ENCODE measurements around the gene TACR2. TPM values are rescaled to one million over a fixed set of nuclear protein-coding genes. Genes with fewer than 3 reads are reported as not detected.

TACR2 gene
- total and polyA plus RNA-seq, 3 donors from 2014 or later, result 0.74 to 0.91 (median 0.87) TPM

DNA sequence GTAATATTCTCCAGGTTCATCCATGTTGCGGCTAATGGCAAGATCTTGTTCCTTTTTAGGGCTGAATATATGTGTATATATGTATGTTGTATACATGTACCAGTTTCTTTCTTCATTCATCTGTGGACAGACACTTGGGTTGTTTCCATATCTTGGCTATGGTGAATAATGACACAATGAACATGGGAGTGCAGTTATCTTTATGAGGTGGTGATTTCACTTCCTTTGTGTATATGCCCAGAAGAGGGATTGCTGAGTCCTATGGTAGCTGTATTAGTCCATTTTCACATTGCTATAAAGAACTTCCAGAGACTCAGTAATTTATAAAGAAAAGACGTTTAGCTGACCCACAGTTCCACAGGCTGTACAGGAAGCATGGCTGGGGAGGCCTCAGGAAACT lies 17.5 kb upstream of the TACR2 start:
- H3K9me3 ChIP-seq, result no peaks in the 10 kb centered on the region
- TF ChIP-seq CTCF (IDR thresholded peaks at IDR 0.05) (no peak), POLR2A (IDR thresholded peaks at IDR 0.05) (no peak)
- H3K4me1 ChIP-seq, result no peaks in the 10 kb centered on the region
- H3K27me3 ChIP-seq, result no peaks in the 10 kb centered on the region
- intact Hi-C loops (cut with DNase I; ENCODE audit: low total_unique reads), result loop anchor here (10.0 kb wide), 1 partner anchor 211 kb away; no protein-coding TSS in a partner anchor
- DNase-seq, result no peak
- H3K36me3 ChIP-seq (ENCODE audit: low read depth, missing control alignments), result no peaks in the 10 kb centered on the region
- no peak overlapping the region for H3K27ac ChIP-seq
- 68 to 86% methylated on average over 2 of the region's 2 CpGs for WGBS, 2 donors
- no peak overlapping the region for H3K4me3 ChIP-seq

GRCh38 chr10:69428165-69428564 lies 11.4 kb upstream of the TACR2 start:
- TF ChIP-seq POLR2A (IDR thresholded peaks at IDR 0.05), result no peak
- TF ChIP-seq CTCF (IDR thresholded peaks at IDR 0.05), result no peak
- 87 to 88% methylated on average over 8 of the region's 8 CpGs for WGBS, 2 donors
- H3K27ac ChIP-seq, result no peak overlapping the region
- H3K9me3 ChIP-seq, result no peaks in the 10 kb centered on the region
- no peak overlapping the region for H3K4me3 ChIP-seq
- no peaks in the 10 kb centered on the region for H3K27me3 ChIP-seq
- no peaks in the 10 kb centered on the region for H3K36me3 ChIP-seq (ENCODE audit: low read depth, missing control alignments)
- intact Hi-C loops (cut with DNase I; ENCODE audit: low total_unique reads), result loop anchor here (5.0 kb wide), 1 partner anchor 79 kb away; no protein-coding TSS in a partner anchor
- DNase-seq, result no peak
- no peaks in the 10 kb centered on the region for H3K4me1 ChIP-seq

GRCh38 chr10:69426376-69426727 lies 9.6 kb upstream of the TACR2 start:
- Histone ChIP-seq H3K27ac (no peak overlapping the region), H3K36me3 (ENCODE audit: low read depth, missing control alignments) (no peaks in the 10 kb centered on the region), H3K4me3 (no peak overlapping the region), H3K27me3 (no peaks in the 10 kb centered on the region), H3K4me1 (no peaks in the 10 kb centered on the region), H3K9me3 (no peaks in the 10 kb centered on the region)
- TF ChIP-seq POLR2A (IDR thresholded peaks at IDR 0.05), result no peak
- no peak for TF ChIP-seq CTCF (IDR thresholded peaks at IDR 0.05)
- WGBS, 2 donors, result 82% methylated on average over 4 of the region's 4 CpGs; no CpG with 5 or more reads in 1 of the 2 donors
- intact Hi-C loops (cut with DNase I; ENCODE audit: low total_unique reads), result loop anchor here (5.0 kb wide), 1 partner anchor 81 kb away; no protein-coding TSS in a partner anchor
- no peak for DNase-seq

- intact Hi-C loops (cut with DNase I; ENCODE audit: low total_unique reads), result loop anchor here (5.0 kb wide), 1 partner anchor 82 kb away; no protein-coding TSS in a partner anchor
- H3K27me3 ChIP-seq, result no peaks in the 10 kb centered on the region
- 69 to 71% methylated on average over 5 of the region's 5 CpGs for WGBS, 2 donors
- no peak overlapping the region for H3K4me3 ChIP-seq
- no peaks in the 10 kb centered on the region for H3K4me1 ChIP-seq
- TF ChIP-seq CTCF (IDR thresholded peaks at IDR 0.05), result no peak
- TF ChIP-seq POLR2A (IDR thresholded peaks at IDR 0.05), result no peak
- DNase-seq, result no peak
- no peaks in the 10 kb centered on the region for H3K36me3 ChIP-seq (ENCODE audit: low read depth, missing control alignments)
- H3K27ac ChIP-seq, result no peak overlapping the region
- no peaks in the 10 kb centered on the region for H3K9me3 ChIP-seq
Observed at GRCh38 chr10:69425511-69426298, 9.0 kb upstream of the TACR2 start.

All from testis (tissue), 3 donors.